SK-N-MC (cell line): Measurements from ENCODE around the gene JMJD8.

ENCODE experiments used
- EZH2 ChIP-seq: fragments of 200-600 bp; sonication (generic); IDR thresholded peaks from one replicate; pipeline ENCODE4 v1.6.1; 2017; ENCODE audit warnings: antibody characterized with exemption
- FOXP2 ChIP-seq: optimal IDR thresholded peaks from 2 replicates; pipeline ENCODE3; 2011; ENCODE audit warnings: mild to moderate bottlenecking, moderate library complexity; ENCODE audit not compliant: insufficient read depth; ENCODE audit errors: extremely low read length, control extremely low read depth
- POLR2AphosphoS5 ChIP-seq: IDR thresholded peaks from 2 replicates; pipeline ENCODE4 v1.6.1; 2012; ENCODE audit warnings: mild to moderate bottlenecking, low read depth, low read length, borderline replicate concordance

- TF ChIP-seq EZH2: no peak
- TF ChIP-seq POLR2AphosphoS5: no peak
- no peak for TF ChIP-seq FOXP2
Measured at GRCh38 chr16:716768-717325, 32.7 kb upstream of the JMJD8 start.
